Measurements from ENCODE around the gene PPP2R1B.

Gene PPP2R1B

DNA sequence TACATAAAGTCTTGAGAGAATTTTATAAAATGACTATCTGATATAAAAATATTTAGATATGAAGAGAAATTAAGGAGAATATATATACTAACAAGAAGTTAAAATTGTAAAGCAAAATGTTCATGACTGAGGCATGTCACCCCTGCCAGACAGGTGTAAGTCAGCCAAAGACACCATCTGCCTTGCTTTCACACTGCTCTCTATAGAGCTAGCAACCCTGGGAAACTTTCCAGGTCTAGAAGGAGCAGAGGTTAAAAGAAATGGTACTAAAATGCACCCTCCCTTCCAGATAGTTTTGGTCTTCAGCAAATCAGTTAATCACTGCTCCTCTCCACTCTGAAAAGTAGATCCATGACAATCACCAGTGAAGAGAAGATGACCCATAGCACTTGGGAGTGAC, 16.5 kb downstream of the PPP2R1B start:
- no peak overlapping the region for H3K27ac ChIP-seq (replicated peaks)
- TF ChIP-seq GABPA (IDR thresholded peaks at IDR 0.05; ENCODE audit: low read depth) (no peak), POLR2AphosphoS5 (IDR thresholded peaks at IDR 0.05; ENCODE audit: low read depth) (no peak)
- TF ChIP-seq, protein P1, sequence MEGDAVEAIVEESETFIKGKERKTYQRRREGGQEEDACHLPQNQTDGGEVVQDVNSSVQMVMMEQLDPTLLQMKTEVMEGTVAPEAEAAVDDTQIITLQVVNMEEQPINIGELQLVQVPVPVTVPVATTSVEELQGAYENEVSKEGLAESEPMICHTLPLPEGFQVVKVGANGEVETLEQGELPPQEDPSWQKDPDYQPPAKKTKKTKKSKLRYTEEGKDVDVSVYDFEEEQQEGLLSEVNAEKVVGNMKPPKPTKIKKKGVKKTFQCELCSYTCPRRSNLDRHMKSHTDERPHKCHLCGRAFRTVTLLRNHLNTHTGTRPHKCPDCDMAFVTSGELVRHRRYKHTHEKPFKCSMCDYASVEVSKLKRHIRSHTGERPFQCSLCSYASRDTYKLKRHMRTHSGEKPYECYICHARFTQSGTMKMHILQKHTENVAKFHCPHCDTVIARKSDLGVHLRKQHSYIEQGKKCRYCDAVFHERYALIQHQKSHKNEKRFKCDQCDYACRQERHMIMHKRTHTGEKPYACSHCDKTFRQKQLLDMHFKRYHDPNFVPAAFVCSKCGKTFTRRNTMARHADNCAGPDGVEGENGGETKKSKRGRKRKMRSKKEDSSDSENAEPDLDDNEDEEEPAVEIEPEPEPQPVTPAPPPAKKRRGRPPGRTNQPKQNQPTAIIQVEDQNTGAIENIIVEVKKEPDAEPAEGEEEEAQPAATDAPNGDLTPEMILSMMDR (IDR thresholded peaks at IDR 0.05; ENCODE audit: insufficient read depth, low read length) = no peak
- H3K27me3 ChIP-seq (ENCODE audit: insufficient read depth, poor library complexity, severe bottlenecking) = no peaks in the 10 kb centered on the region
- DNase-seq (ENCODE audit: low read depth in 1 of 2, low spot score in 1 of 2) = no peak
- no peak overlapping the region for H3K4me3 ChIP-seq (replicated peaks; ENCODE audit: insufficient read depth, low read length)

- TF ChIP-seq, protein P1 (IDR thresholded peaks at IDR 0.05; ENCODE audit: insufficient read depth, low read length) = no peak
- TF ChIP-seq, protein P2, sequence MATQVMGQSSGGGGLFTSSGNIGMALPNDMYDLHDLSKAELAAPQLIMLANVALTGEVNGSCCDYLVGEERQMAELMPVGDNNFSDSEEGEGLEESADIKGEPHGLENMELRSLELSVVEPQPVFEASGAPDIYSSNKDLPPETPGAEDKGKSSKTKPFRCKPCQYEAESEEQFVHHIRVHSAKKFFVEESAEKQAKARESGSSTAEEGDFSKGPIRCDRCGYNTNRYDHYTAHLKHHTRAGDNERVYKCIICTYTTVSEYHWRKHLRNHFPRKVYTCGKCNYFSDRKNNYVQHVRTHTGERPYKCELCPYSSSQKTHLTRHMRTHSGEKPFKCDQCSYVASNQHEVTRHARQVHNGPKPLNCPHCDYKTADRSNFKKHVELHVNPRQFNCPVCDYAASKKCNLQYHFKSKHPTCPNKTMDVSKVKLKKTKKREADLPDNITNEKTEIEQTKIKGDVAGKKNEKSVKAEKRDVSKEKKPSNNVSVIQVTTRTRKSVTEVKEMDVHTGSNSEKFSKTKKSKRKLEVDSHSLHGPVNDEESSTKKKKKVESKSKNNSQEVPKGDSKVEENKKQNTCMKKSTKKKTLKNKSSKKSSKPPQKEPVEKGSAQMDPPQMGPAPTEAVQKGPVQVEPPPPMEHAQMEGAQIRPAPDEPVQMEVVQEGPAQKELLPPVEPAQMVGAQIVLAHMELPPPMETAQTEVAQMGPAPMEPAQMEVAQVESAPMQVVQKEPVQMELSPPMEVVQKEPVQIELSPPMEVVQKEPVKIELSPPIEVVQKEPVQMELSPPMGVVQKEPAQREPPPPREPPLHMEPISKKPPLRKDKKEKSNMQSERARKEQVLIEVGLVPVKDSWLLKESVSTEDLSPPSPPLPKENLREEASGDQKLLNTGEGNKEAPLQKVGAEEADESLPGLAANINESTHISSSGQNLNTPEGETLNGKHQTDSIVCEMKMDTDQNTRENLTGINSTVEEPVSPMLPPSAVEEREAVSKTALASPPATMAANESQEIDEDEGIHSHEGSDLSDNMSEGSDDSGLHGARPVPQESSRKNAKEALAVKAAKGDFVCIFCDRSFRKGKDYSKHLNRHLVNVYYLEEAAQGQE (IDR thresholded peaks at IDR 0.05; ENCODE audit: insufficient replicate concordance, low read depth) = no peak
- TF ChIP-seq SPI1 (IDR thresholded peaks at IDR 0.05; ENCODE audit: borderline replicate concordance, low read depth) (no peak), POLR2AphosphoS5 (IDR thresholded peaks at IDR 0.05; ENCODE audit: low read depth) (no peak), GABPA (IDR thresholded peaks at IDR 0.05; ENCODE audit: low read depth) (no peak)
- Histone ChIP-seq H3K4me3 (replicated peaks; ENCODE audit: insufficient read depth, low read length) (no peak overlapping the region), H3K27ac (replicated peaks) (no peak overlapping the region), H3K27me3 (ENCODE audit: insufficient read depth, poor library complexity, severe bottlenecking) (no peaks in the 10 kb centered on the region)
- DNase-seq (ENCODE audit: low read depth in 1 of 2, low spot score in 1 of 2) = no peak
These were observed 18.0 kb downstream of the PPP2R1B start for GRCh38 chr11:111748035-111748804.

DNA sequence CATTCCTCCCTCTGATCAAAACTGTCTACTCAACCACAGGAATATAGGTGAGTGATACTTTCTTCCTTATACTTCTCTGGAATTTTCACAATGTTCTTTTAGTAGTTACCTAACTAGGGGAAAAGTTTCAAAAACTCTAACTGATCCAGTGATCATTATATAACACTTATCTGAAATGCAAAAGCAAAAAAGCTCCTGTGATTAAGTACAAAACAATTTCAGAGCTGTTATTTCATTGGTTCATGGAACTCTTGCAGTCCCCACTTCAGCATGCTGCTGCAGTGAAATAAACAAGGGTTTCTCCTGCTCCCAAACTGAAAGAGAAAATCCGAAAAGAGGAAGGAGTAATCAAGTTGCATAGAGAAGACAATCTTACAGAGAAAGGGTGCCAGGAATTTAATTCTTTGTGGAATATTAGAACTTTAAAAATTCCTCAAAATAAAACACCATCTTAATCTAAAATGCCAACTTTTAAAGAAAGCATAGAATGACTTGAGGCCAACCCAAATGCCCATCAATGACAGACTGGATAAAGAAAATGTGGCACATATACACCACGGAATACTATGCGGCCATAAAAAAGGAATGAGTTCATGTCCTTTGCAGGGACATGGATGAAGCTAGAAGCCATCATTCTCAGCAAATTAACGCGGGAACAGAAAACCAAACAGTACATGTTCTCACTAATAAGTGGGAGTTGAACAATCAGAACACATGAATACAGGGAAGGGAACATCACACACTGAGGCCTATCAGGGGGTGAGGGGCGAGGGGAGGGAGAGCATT, 20.3 kb downstream of the PPP2R1B start:
- H3K4me3 ChIP-seq (replicated peaks; ENCODE audit: insufficient read depth, low read length) = no peak overlapping the region
- no peak for DNase-seq (ENCODE audit: low read depth in 1 of 2, low spot score in 1 of 2)
- no peaks in the 10 kb centered on the region for H3K27me3 ChIP-seq (ENCODE audit: insufficient read depth, poor library complexity, severe bottlenecking)
- no peak overlapping the region for H3K27ac ChIP-seq (replicated peaks)
- no peak for TF ChIP-seq POLR2AphosphoS5 (IDR thresholded peaks at IDR 0.05; ENCODE audit: low read depth)
- TF ChIP-seq, protein P2 (IDR thresholded peaks at IDR 0.05; ENCODE audit: insufficient replicate concordance, low read depth) = no peak

GRCh38 chr11:111743700-111744099, 22.5 kb downstream of the PPP2R1B start:
- no peak overlapping the region for H3K4me3 ChIP-seq (replicated peaks; ENCODE audit: insufficient read depth, low read length)
- TF ChIP-seq GABPA (IDR thresholded peaks at IDR 0.05; ENCODE audit: low read depth) (no peak), SPI1 (IDR thresholded peaks at IDR 0.05; ENCODE audit: borderline replicate concordance, low read depth) (no peak), POLR2AphosphoS5 (IDR thresholded peaks at IDR 0.05; ENCODE audit: low read depth) (no peak)
- TF ChIP-seq, protein P2 (IDR thresholded peaks at IDR 0.05; ENCODE audit: insufficient replicate concordance, low read depth) = no peak
- TF ChIP-seq, protein P1 (IDR thresholded peaks at IDR 0.05; ENCODE audit: insufficient read depth, low read length) = no peak
- DNase-seq (ENCODE audit: low read depth in 1 of 2, low spot score in 1 of 2) = no peak
- no peak overlapping the region for H3K27ac ChIP-seq (replicated peaks)
- H3K27me3 ChIP-seq (ENCODE audit: insufficient read depth, poor library complexity, severe bottlenecking) = no peaks in the 10 kb centered on the region

Data from HL-60 (cell line).